Osteocyte (in vitro differentiated cells): ENCODE data around the gene SYCE3. TPM values are rescaled to one million over a fixed set of nuclear protein-coding genes. Genes with fewer than 3 reads are reported as not detected.
A peak's percentile ranks its signal among the peaks of the same experiment; 100 is the strongest.

Experiments
- DNase-seq: peaks from one replicate; pipeline ENCODE4 v3.0.0; 2021; ENCODE audit warnings: mixed read lengths; ENCODE audit not compliant: unreplicated experiment; ENCODE audit errors: extremely low spot score
- H3K27ac Mint-ChIP-seq: one replicate; pipeline ENCODE4 v1.8.0; 2021; ENCODE audit warnings: mild to moderate bottlenecking, mixed read lengths; ENCODE audit not compliant: unreplicated experiment
- H3K27me3 Mint-ChIP-seq: one replicate; pipeline ENCODE4 v1.8.0; 2021; ENCODE audit warnings: mixed read lengths; ENCODE audit not compliant: unreplicated experiment
- H3K36me3 Mint-ChIP-seq: one replicate; pipeline ENCODE4 v1.8.0; 2021; ENCODE audit warnings: mixed read lengths; ENCODE audit not compliant: unreplicated experiment
- H3K4me1 Mint-ChIP-seq: one replicate; pipeline ENCODE4 v1.8.0; 2021; ENCODE audit warnings: mixed read lengths; ENCODE audit not compliant: unreplicated experiment
- H3K4me3 Mint-ChIP-seq: one replicate; pipeline ENCODE4 v1.8.0; 2021; ENCODE audit warnings: mild to moderate bottlenecking, moderate library complexity, mixed read lengths; ENCODE audit not compliant: unreplicated experiment
- H3K9me3 Mint-ChIP-seq: one replicate; pipeline ENCODE4 v1.8.0; 2021; ENCODE audit warnings: mixed read lengths; ENCODE audit not compliant: unreplicated experiment
- CTCF ChIP-seq: fragments of 200-600 bp; sonication (generic); IDR thresholded peaks from 2 replicates; pipeline ENCODE4 v1.5.0; 2021; ENCODE audit warnings: antibody characterized with exemption, mild to moderate bottlenecking, moderate library complexity
- total RNA-seq: library from RNA; stranded (reverse); gene quantifications from 2 replicates; pipeline ENCODE4 v1.2.1, GENCODE V29; 2021

Gene SYCE3
- total RNA-seq, 1 donor from 2014 or later: not detected

- H3K27me3 Mint-ChIP-seq: peaks cover 17% of the 10 kb centered on the region
- no peak for TF ChIP-seq CTCF
- peaks cover 17% of the 10 kb centered on the region for H3K4me1 Mint-ChIP-seq
- H3K4me3 Mint-ChIP-seq: peak within 1 kb of the TSS; percentile 71
- no peaks in the 10 kb centered on the region for H3K9me3 Mint-ChIP-seq
- peak; percentile 86 for DNase-seq
- peak within 1 kb of the TSS; percentile 62 for H3K27ac Mint-ChIP-seq
- H3K36me3 Mint-ChIP-seq: no peaks in the 10 kb centered on the region
Observed at GRCh38 chr22:50529897-50530579, 32.7 kb downstream of the SYCE3 start, which contains the start of gene TYMP. Gene TYMP (minus strand): TSS chr22:50530012. CDS start chr22:50529709, 303 bp downstream.

GRCh38 chr22:50529416-50529896, 33.3 kb downstream of the SYCE3 start:
- no peaks in the 10 kb centered on the region for H3K9me3 Mint-ChIP-seq
- DNase-seq: no peak
- H3K36me3 Mint-ChIP-seq: peaks cover 3% of the 10 kb centered on the region
- TF ChIP-seq CTCF: no peak
- H3K27me3 Mint-ChIP-seq: peaks cover 17% of the 10 kb centered on the region
- H3K27ac Mint-ChIP-seq: no peak overlapping the region
- peak overlapping the region; percentile 56 for H3K4me3 Mint-ChIP-seq
- H3K4me1 Mint-ChIP-seq: peaks cover 22% of the 10 kb centered on the region

- H3K27me3 Mint-ChIP-seq: peaks cover 13% of the 10 kb centered on the region
- no peak overlapping the region for H3K27ac Mint-ChIP-seq
- peak overlapping the region; percentile 45 for H3K4me3 Mint-ChIP-seq
- peak; percentile 85 for DNase-seq
- TF ChIP-seq CTCF: no peak
- H3K4me1 Mint-ChIP-seq: peaks cover 25% of the 10 kb centered on the region
- H3K36me3 Mint-ChIP-seq: peaks cover 4% of the 10 kb centered on the region
- no peaks in the 10 kb centered on the region for H3K9me3 Mint-ChIP-seq
Observed at GRCh38 chr22:50528682-50529415, 33.9 kb downstream of the SYCE3 start.

- DNase-seq: no peak
- H3K27ac Mint-ChIP-seq: no peak overlapping the region
- peak overlapping the region; percentile 65 for H3K4me3 Mint-ChIP-seq
- H3K9me3 Mint-ChIP-seq: no peaks in the 10 kb centered on the region
- H3K4me1 Mint-ChIP-seq: peaks cover 27% of the 10 kb centered on the region
- no peak for TF ChIP-seq CTCF
- H3K27me3 Mint-ChIP-seq: peaks cover 6% of the 10 kb centered on the region
- H3K36me3 Mint-ChIP-seq: peaks cover 4% of the 10 kb centered on the region
Observed at GRCh38 chr22:50527921-50528681, 34.6 kb downstream of the SYCE3 start.
